Activated T-cell treated with anti-CD3 and anti-CD28 coated beads for 4 hours (primary cell): Measurements from ENCODE around the gene ZCCHC3.
"Not testable (repeated sequence)": the region's sequence is repeated elsewhere in the genome, so short reads cannot be mapped to it uniquely, and the experiment has no call there.

Source experiments
- DNase-seq: peaks from one replicate; pipeline ENCODE4 v3.0.0-alpha.2; 2020

ZCCHC3 gene

GRCh38 chr20:297098-297924 lies at the start of gene ZCCHC3:
ZCCHC3 (plus strand) TSS chr20:297570; CDS start chr20:297587, 17 bp downstream.
- DNase-seq = peak; percentile 72

- no peak for DNase-seq
Observed at GRCh38 chr20:251354-251753, 46.0 kb upstream of the ZCCHC3 start.

GRCh38 chr20:252801-253200 lies 44.6 kb upstream of the ZCCHC3 start:
- no peak for DNase-seq

GRCh38 chr20:253447-253846 lies 43.9 kb upstream of the ZCCHC3 start:
- DNase-seq = not testable (repeated sequence)

- DNase-seq = no peak
Observed at GRCh38 chr20:257419-257818, 40.0 kb upstream of the ZCCHC3 start, which contains the start of gene DEFB132. DEFB132 (plus strand) TSS chr20:257724; CDS start chr20:257779, 55 bp downstream.

GRCh38 chr20:258269-258858 lies 39.0 kb upstream of the ZCCHC3 start:
- DNase-seq = no peak

GRCh38 chr20:258963-259362 lies 38.4 kb upstream of the ZCCHC3 start:
- DNase-seq = no peak

GRCh38 chr20:259981-260380 lies 37.4 kb upstream of the ZCCHC3 start:
- no peak for DNase-seq

GRCh38 chr20:263701-264100 lies 33.7 kb upstream of the ZCCHC3 start:
- DNase-seq = no peak

GRCh38 chr20:266596-267562 lies 30.5 kb upstream of the ZCCHC3 start:
- peak; percentile 87 for DNase-seq

- DNase-seq = no peak
Observed at GRCh38 chr20:270517-270916, 26.9 kb upstream of the ZCCHC3 start.

- no peak for DNase-seq
Observed at GRCh38 chr20:271069-271468, 26.3 kb upstream of the ZCCHC3 start.

GRCh38 chr20:271528-271927 lies 25.8 kb upstream of the ZCCHC3 start:
- no peak for DNase-seq

- no peak for DNase-seq
Observed at GRCh38 chr20:272718-273117, 24.7 kb upstream of the ZCCHC3 start.

- DNase-seq = no peak
Observed at GRCh38 chr20:273884-274283, 23.5 kb upstream of the ZCCHC3 start.

- DNase-seq = no peak
Observed at GRCh38 chr20:275791-276190, 21.6 kb upstream of the ZCCHC3 start.

GRCh38 chr20:276620-277495 lies 20.5 kb upstream of the ZCCHC3 start:
- no peak for DNase-seq

- no peak for DNase-seq
Observed at GRCh38 chr20:277496-277781, 19.9 kb upstream of the ZCCHC3 start.

GRCh38 chr20:278181-278580 lies 19.2 kb upstream of the ZCCHC3 start:
- DNase-seq = no peak

GRCh38 chr20:278607-279571 lies 18.5 kb upstream of the ZCCHC3 start:
- DNase-seq = no peak

- DNase-seq = no peak
Observed at GRCh38 chr20:284172-284571, 13.2 kb upstream of the ZCCHC3 start.
